NCI-H2029 treated with DMSO at 0.1 percent for 48 hours (cell line): ENCODE measurements around the gene PLXNB2.
"Not testable (repeated sequence)": the region's sequence is repeated elsewhere in the genome, so short reads cannot be mapped to it uniquely, and the experiment has no call there.

Experiments used
- DNase-seq: peaks from one replicate; lab custom pipeline; 2025; lab: John Stamatoyannopoulos, UW

The PLXNB2 gene

DNA sequence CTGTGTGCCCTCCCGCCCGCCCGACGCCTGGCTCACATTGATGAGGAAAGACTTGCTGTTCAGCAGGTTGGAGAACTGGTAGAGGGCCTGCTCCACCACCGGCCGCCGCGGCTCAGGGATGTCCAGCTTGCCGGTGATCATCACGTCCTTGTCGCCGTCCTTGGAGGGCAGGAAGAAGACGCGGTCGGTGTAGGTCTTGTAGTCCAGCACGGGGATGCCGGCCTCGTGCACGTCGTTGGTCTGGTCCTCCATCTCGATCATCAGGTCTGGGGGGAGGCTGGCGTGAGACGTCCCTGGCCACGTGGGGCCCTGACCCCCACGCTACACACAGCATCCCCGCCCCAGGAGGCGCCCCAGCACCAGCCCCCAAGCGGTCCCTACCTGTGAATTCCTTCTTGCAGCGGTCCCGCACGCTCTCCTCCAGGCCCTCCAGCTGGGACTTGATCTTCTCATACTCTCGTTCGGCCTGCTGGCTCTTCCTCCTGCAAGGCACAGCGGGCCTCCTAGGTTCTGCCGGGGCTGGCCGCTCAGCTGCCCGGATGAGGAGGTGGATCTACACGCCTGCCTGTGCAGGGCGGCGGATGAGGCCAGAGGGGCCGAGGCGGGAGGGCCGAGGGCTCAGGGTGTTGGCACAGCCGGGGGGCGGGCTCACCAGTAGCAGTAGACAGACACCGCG is 26.6 kb downstream of the PLXNB2 start:
- no peak for DNase-seq

DNA sequence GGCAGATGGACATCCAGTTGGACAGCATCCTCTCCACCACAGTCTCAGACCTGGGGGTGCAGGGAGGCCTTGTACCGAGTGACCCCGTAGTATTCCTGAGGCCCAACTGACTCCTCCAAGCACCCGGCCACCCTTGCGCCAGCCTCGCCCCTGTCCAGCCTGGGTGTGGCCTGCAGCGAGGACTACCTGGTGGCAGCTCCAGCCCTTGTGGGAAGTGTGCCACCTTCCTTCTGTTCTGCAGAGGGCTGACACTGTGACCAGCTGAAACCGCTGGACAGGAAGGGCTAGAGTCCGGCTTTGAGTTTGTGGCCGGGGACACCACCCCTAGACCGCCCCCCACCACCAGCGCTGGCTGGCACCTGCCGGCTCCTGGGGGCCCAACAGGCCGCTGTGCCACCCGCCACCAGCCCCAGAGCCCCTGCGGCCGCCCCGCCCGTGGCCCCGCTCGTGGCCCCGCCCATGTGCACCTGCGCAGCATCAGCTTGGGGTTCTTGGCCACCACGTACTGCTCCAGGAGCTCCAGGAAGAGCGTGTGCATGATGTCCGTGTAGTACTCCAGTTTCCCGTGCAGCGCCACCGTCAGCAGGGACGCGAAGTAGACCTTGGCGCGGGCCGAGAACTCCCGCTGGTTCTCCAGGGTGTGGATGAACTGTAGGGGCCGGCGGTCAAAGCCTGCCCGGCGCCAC is 27.3 kb downstream of the PLXNB2 start:
- no peak for DNase-seq

DNA sequence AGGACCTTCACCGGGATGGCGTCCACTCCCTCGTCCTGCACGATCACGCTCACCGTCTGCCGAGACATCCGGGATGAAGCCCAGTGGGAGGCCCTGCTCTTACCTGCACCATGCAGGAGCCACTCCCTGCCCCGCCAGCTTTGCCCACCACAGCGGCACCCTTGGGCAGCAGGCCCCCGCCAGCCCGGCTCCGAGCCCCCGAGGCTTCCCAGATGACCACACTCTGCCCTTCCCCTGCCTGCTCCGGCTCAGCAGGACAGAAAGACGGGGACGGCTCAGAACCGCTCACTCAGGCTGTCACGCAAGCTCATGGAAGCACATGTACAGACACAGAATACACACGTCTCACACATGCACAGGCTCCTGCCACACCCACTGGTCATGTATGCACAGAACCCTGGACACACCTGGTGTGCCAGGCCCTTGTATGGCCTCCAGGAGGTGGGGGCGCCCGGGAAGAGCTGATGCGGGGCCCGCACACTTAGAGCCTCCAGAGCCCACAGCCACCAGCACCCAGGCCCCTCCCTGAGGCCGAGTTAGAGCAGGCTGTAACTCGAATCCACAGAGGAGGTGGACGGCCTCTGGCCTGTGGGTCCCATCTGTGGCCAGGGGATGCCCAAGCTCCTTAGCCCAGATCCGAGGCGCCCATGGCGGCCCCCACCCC is 28.4 kb downstream of the PLXNB2 start:
- no peak for DNase-seq

DNA sequence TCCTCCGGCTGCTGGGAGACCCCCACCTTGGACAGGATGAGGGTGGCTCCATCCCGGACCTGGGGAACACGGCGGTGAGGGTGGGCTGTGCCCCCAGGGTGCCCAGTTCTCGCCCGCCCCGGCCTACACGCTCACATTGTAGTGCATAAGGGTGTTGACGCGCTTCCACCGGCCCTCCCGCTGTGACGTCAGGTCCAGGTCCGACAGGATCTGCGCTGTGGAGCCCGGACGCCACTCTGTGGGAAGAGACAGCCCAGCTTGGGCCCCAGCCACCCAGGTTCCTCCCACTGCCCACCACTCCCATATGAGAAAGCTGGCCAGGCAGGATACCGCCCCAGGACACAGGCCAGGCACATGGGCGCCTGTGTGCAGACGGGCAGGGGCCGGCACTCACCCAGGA is 29.0 kb downstream of the PLXNB2 start:
- no peak for DNase-seq

DNA sequence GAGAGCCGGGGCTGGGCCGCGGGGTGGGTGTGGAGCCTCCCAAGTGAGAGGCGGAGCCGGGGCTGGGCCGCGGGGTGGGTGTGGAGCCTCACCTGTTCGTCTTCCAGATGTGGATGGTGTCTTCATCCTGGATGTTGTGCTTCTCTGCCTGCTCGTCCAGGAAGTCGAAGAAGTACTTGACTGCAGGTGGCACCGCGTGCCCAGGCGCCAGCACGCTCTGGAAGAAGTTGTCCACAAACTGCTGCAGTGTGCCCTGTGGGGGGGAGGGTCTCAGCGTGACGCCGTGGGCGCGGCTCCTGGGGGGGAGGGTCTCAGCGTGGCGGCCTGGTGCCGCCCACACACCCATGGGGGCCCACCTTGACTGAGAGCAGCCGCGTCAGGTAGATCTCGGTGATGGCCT is 29.7 kb downstream of the PLXNB2 start:
- DNase-seq, result no peak

DNA sequence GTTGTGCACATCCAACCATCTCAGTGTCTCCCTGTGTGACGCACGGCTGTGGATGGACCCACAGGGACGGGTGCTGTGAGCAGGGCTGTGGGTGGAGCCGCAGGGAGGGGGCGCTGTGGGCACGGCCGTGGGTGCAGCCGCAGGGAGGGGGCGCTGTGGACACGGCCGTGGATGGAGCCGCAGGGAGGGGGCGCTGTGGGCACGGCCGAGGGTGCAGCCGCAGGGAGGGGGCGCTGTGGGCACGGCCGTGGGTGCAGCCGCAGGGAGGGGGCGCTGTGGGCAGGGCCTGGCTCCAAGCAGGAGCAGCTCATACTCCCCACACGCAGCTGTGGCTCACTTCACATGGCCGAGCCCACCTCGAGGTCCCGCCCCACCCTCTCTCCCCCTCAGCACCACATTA is 31.3 kb downstream of the PLXNB2 start:
- DNase-seq, result no peak

DNA sequence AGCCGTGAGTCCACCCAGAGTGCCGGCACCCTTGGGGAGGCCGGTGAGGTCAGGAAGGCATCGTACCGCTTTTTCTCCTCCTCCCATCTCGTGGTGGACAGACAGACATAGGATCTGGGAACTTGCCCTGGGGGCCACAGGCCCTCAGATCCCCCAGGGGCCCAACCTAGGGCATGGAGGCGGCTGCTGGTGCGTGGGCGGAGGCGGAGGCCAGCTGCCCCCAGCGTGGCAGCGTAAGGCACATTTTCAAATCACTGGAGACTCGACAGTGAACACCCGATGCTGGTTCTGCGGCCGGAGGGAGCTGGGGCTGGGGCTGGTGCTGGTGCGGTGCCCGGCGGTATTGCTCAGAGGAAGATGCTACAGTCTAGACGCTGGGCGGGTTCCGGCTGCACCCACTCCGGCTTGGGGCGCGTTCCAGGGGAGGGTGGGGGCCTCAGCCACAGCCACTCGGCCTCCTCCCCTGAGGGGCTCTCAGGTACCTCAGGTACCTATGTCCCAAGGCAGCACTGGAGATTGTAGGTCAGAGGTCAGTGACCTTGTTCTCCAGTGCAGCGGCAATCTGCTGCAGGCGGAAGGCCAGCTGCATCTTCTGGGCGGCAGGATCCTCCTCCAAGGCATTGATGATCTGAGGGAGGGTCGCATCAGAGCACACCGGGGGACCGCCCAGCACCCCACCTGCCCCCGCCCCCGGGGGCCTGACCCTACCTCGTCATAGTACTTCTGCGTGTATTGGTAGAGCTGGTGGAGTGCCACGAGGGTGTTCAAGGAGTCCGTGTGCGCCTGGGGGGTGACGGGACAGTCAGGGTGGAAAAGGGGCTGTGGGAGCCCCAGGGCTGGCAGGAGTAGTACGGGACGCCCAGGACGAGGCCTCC is 32.0 kb downstream of the PLXNB2 start:
- DNase-seq, result no peak

DNA sequence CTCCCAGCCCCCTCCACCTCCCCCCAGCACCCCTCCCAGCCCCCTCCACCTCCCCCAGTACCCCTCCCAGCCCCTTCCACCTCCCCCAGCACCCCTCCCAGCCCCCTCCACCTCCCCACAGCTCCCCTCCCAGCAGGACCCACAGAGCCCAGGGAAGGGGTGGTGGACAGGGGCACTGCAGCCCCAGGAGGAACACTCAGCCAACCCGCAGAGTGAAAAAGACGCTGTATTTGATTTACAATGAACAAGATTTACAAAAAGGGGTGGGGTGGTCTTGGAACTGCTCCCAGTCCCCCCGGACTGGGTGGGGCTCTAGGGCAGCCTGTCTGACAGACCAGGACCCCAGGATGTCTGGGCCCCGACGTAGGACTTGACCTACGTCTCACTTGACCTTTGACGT is 32.7 kb downstream of the PLXNB2 start:
- no peak for DNase-seq

DNA sequence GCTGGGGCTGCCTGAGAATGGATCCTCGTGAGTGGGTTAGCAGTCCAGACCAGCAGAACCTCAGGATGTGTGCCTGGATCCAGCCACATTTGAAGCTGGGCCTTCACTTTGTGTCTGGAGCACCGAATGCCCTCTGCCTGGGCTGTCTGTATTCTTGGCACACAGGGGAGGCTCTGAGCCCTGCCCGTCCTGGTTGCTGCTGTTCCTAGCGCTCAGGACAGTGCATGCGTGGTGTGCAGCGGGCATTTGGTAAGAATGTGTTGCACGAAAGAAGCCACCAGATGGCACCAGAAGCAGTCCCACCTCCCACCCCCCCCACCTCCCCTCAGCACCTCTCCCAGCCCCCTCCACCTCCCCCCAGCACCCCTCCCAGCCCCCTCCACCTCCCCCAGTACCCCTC is 33.1 kb downstream of the PLXNB2 start:
- no peak for DNase-seq

DNA sequence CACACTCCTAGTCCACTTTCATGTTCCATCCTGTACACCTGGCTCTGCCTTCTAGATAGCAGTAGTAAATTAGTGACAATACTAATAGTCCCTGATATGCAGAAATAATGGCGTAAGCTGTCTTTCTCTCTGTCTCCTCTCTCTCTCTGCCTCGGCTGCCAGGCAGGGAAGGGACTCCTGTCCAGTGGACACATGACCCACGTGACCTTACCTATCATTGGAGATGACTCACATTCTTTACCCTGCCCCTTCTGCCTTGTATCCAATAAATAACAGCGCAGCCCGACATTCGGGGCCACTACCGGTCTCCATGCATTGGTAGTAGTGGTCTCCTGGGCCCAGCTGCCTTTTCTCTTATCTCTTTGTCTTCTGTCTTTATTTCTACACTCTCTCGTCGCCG is 33.7 kb downstream of the PLXNB2 start:
- DNase-seq, result not testable (repeated sequence)

DNA sequence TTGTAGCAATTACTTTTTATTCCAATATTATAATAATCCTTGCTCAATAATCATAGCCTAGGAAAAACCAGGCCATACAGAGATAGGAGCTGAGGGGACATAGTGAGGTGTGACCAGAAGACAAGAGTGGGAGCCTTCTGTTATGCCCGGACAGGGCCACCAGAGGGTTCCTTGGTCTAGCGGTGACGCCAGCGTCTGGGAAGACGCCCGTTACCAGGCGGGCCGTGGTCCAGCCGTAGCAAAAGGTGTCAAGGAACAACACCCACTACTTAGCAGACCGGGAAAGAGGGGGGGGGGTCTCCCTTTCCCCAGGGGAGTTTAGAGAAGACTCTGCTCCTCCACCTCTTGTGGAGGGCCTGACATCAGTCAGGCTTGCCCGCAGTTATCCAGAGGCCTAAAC is 34.1 kb downstream of the PLXNB2 start:
- DNase-seq, result not testable (repeated sequence)

DNA sequence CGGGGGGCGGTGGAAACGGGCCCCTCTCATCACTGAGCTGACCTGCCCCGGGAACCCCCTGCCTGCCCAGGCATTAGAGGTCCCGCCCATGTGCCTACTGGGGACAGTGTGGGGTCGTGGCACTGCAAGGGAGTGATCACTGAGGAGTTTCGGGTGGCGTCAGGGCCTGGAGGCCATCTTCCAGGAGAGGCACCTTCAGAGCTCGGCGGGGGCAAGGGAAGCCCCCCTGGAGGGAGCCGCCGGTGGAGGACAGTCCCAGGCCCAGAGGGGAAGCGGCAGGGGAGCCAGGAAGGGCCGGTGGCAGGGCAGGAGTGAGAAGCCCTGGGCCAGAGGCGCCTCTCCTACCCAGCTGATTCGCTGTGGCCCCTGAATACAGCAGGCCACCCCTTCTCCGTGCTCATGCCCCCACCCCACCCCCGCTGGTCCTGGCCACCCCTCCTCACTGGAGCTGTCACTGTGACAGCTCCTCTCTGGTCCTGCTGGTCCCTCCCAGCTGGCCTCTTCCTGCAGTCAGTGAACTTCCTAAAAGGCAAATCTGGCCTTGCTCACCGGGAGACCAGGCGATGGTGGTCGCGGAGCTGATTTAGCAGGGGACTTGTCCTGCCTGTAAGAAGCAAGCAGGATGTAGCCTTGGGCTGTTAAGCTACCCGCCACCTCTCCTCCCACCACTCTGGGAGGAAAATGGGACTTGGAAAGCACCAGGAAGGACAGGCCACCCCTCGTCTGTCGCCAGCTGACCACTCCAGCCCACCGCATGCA is 35.2 kb downstream of the PLXNB2 start:
- DNase-seq, result no peak

DNA sequence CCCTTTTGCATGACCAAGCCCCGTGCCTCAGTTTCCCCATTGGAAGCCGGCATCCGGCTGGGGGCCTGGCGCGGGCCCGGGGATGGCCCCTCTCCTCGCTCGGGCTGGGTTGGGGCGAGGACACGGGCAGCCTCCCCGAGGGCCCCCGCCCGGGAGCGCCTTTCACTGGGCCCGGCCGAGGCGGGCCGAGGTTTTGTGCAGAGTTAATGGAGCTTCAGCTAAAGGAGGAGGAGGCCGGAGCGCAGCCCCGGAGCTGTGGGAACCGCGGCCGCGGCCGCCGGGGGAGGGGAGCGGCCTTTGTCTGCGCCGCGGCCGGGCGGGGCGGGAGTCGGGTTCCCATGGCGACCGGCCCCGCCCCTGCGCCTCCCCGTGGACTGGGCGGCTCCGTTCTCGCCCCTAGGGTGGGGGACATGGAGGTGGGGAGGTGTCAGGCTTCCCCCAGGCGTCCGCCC is 35.9 kb downstream of the PLXNB2 start:
- no peak for DNase-seq

DNA sequence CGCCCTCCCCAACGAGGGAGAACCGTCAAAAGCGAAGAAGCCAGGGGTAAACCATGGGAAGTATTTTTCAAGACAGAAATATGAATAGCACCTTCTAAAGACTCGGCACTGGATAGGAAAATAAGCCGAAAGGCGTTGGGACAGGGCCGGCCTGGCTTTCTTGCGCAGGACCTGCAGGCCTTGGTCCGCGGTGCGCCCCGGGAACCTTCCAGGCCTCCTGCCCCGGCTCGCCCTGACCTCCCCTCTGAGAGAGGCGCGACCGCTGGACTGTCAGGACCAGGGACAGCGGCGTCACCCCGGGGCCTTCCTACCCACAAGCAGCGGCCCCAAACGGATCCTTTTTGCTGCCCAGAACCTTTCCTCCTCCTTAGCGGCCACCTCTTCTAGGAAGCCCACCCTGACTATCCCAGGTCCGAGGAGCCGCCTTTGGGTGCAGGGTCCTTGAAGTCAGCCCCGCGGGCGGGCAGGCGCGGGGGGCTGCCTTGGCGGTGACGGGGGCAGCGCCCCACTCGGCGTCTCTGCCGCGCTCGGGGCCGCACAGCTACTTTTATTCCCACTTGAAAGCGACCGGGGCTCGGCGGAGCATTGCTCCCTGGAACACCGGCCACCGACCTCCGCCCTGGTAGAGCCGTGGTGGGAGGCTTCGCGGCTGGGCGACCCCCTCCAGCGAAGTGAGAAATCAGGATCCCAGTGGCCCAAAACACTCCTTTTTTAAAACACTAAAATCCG is 36.6 kb downstream of the PLXNB2 start:
- no peak for DNase-seq

DNA sequence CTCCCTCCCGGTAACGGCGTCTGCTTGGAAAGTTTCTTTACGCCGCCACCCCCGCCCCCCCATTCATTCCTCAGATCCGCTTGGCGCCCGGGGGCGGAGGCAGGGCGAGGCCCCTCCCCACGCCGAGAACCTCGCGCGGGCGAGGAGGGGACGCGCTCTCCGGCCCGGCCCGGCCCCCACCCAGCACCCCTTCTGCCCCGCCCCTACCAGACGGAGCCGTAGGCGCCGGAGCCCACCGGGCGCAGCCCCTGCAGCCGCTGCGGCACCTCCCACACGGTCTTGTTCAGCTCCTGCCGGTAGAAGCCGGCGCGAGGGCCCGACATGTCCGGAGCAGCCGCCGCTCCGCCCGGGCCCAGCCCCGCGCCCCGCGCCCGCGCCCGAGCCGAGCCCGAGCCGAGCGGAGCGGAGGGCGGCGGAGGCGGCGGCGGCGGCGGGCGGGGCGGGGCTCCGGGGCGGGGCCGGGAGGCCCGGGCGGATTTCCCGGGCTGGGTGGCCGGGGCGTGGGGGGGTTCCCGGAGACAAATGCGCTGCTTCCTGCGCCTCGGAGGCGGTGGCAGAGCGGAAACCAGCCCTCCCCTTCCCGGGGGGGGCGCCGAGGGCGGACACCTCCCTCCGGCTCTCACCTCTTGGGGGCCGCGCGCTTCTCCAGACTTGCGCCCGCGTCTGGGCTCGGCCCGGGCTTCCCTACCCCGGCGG is 37.3 kb downstream of the PLXNB2 start, which contains the start of gene MAPK11:
Gene MAPK11, minus strand, starts transcription at position 411 of the 696 bp plus-strand sequence. Its CDS starts 88 bp downstream, at position 323.
- DNase-seq, result no peak

DNA sequence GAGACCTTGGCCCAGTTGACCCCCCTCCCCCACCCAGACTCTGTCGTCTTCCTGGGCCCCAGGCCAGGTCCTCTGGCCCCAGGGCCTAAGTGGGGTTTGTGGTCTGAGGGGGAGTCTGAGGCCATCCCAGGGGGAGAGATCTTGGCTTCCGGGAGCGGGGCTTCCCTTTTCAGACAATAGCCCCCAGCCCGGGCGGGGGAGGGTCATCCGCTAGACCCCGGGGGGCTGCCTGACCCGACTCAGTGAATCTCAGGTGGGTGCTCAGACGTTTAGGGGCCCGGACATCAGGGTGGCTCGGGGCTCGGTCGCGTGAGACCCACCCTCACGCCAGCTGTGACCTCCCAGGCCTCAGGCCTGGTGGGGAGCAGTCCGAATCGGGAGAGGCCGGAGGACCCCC is 37.9 kb downstream of the PLXNB2 start:
- no peak for DNase-seq

DNA sequence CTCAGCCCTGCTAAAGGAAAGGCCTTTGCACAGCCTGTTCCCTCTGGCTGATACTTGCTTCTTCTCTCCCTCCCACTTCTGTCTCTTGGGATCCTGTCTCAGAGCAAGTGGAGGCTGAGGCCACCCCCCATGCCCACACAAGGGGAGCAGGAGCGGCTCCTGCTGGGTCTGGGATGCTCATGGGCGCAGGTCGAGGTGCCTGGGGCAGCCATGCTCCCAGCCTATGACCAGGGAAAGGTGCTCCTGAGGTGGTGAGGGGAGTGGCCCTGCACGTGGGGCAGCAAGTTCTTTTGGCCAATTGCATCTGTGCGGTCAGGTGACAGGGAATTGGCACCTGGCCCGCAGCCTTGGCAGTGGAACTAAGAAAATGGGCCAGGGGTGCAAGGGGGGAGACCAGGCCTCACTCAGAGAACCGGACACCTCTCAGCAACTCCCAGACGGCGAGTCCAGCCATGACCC is 38.8 kb downstream of the PLXNB2 start:
- no peak for DNase-seq

DNA sequence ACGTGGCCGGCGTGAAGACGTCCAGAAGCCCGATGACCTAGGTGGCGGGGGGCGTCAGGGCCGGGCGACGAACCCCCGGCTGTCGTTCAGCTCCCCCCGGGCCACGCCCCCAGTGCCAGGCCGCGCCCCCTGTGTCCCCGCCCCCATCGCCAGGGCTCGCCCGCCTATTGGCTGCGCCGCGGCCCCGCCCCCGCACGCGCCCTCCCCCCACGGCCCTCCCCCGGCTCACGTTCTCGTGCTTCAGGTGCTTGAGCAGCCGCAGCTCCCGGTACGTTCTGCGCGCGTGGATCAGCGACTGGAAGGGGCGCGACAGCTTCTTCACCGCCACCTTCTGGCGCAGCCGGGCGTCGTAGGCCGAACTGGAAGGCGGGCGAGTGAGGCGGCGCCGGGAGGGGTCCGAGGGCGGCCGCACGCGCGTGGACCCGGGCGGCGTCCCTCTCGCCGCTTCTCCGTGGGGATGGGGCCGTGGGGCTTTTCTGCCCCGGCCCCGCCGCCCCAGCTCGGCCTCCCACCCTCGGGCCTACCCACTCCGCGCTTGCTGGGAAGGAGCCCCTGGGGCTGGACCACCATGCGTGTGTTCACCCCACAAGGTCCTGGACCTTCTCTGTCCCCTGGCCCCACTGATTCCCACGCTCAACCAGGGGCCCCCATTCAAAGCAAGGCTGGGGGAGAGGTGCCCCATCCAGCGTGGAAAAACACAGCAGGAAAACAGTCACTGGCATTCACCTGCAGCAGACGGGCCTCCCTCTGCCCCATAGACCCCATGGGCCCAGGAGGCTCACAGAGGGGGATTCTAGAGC is 39.7 kb downstream of the PLXNB2 start:
- no peak for DNase-seq

DNA sequence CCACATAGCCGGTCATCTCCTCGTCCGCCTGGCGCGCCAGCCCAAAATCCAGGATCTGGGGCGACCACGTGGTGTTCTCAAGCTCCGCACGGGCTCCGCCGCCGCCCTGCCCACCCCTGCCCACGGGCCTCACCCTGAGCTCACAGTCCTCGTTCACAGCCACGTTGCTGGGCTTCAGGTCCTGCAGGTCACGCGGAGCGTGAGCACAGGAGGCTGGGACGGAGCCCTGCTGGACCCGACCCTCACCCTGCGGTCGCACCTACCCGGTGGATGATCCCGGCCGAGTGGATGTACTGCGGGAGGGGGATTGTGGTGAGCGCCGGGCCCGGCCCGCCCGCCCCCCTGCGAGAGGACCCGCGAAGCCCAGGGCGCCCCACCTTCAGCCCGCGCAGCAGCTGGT is 40.5 kb downstream of the PLXNB2 start:
- no peak for DNase-seq
